ENCODE data around the gene TMPRSS11F. TPM values are rescaled to one million over a fixed set of nuclear protein-coding genes. Genes with fewer than 3 reads are reported as not detected.
"Not testable (repeated sequence)": the region's sequence is repeated elsewhere in the genome, so short reads cannot be mapped to it uniquely, and the experiment has no call there.

The TMPRSS11F gene
- not detected in 2 replicates for total RNA-seq

DNA sequence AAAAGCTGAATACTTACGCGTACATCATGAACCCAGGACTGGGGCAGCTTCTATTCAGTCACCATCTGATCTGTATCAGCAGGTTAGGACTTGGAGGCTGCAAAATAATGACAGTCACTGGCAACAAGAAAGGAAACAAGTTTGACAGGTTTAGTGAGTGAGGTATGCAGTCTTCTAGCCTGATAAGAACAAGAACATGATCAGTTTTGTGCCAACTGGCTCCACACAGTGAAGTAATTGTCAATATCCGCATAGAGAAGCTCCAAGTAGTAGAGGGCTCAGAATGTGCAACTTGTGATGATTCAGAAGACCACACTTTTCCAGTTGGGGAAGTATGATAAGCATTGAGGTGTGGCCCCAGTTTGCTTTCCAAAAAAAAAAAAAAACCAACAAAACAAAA, at the start of gene TMPRSS11F:
TMPRSS11F (minus strand) TSS at position 77 of the 400 bp plus-strand sequence; CDS start at position 28, 49 bp downstream.
- no peak for DNase-seq

DNA sequence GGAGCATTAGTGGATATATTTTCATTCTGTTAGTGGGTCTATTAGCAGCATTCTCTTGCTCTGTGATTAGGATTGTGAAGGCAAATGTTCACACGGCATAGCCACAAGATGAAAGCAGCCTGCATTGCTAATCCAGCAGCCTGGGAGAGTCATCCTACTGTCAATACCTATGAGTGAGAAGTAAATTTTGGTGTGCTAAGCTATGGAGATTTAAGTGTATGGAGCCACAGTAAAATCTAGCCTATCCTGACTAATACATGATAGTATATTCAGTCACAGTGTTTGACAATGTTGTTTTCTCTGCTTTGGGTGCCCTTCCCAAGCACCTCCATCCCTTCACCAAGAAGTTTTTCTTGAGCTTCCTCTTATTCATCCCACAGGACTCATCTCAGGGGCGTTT, 47.2 kb upstream of the TMPRSS11F start:
- no peak for DNase-seq

DNA sequence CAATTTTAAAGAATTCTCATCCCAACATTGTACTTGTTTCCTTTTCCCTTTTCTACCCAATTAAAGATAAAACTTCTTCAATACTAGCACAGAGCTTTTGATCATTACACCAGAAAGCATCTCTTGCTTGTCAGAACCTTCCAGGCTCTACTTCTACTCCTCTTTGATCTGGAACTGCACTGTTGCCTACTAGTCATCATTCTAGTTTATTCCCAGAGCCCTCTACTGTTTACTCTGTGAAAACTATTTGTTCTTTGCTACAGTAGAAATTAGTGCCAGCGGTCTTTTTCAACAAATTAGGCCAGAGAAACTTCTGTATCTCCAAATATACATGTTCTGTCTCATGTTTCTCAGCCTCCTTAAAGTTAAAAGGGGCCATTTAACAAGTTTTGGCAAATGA, 46.8 kb upstream of the TMPRSS11F start:
- no peak for DNase-seq

DNA sequence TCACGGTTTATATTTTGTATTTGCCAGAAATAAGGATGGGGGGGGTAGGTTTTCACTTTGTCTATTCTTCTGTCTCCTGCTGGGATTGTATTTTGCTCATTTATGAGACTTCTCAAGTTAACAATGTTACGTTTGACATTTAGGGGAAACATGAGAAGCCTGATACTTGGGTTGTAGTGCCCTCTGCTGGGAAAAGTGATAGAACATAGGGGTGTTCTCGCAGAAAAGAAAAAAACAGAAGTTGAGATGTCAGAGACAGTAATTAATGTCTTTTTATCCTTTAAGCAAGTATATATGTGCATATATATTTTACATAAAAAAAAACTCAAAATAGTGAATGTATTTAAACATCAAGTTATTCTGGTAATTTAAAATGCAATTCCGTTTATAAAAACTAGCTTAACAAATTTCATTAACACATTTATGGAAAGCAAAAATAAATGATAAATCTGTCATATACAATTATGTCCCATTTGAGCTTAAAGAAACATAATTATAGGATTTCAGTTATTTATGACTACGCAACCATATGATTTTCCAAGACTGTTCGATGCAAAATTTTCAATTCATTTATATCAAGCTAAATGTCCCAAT, 46.0 kb upstream of the TMPRSS11F start:
- DNase-seq: peak; percentile 72

DNA sequence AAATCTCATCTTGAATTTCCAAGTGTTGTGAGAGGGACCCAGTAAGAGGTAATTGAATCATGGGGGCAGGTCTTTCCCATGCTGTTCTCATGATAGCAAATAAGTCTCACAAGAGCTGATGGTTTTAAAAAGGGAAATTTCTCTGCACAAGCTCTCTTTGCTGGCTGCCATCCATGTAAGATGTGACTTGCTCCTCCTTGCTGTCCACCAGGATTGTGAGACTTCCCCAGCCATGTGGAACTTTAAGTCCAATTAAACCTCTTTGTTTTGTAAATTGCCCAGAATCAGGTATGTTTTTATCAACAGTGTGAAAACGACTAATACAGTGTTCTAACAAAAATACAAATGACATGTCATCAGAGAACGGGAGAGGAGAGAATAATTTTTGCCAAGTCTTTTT, 44.7 kb upstream of the TMPRSS11F start:
- not testable (repeated sequence) for DNase-seq

DNA sequence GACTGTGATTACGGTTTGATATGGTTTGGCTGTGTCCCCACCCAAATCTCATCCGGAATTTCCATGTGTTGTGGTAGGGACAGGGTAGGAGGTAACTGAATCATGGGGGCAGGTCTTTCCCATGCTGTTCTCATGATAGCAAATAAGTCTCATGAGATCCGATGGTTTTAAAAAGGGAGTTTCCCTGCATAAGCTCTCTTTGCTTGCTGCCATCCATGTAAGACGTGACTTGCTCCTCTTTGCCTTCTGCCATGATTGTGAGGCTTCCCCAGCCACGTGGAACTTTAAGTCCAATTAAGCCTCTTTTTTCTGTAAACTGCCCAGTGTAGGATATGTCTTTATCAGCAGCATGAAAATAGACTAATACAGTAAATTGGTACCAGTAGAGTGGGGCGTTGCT, 42.5 kb upstream of the TMPRSS11F start:
- DNase-seq: not testable (repeated sequence)

DNA sequence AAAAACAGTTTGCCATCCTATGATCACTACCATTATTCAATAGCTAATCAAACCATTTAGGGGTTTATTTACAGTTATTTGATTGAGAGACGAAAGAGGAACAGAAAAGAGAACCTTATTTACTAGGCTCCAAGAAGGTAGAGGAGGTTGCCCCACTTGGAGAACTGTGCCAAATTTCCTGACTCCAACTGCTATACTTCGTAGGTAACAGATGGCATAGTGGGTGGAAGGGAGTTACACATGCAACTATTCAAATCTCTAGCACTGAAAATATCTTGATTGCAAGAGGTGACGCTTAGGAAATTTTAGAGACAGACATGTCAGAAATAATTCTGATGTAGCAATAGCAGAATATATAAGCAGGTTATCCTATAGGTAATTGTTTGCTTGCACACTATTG, 38.0 kb upstream of the TMPRSS11F start:
- no peak for DNase-seq

DNA sequence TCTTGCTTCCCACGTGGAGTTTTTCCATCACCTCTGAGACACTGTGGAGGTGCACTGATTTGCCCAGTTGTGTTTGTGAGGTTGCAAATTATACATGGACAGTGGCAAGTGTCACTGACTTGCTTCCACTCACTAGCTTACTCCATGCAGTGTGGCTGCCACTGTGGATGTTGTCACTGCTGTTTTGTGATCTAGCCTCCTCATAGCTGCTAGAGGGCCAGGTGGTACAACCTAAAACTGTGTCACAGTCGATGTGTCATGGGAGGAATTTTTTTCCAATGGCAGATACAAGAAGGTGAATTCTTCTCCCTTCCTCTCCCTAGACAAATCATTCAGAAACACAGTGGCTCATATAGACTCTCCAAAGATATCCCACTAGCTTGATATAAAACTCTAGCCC, 37.5 kb upstream of the TMPRSS11F start:
- no peak for DNase-seq

DNA sequence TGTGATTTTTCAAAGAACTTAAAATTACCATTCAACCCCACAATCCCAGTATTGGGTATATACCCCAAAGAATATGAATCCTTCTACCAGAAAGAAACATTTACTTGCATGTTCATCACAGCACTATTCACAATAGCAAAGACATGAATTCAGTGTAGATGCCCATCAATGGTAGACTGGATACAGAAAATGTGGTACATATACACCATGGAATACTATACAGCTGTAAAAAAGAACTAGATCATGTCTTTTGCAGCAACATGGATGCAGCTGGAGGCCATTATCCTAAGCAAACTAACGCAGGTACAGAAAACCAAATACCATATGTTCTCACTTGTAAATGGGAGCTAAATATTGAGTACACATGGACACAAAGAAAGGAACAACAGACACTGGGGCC, 34.1 kb upstream of the TMPRSS11F start:
- DNase-seq: no peak

DNA sequence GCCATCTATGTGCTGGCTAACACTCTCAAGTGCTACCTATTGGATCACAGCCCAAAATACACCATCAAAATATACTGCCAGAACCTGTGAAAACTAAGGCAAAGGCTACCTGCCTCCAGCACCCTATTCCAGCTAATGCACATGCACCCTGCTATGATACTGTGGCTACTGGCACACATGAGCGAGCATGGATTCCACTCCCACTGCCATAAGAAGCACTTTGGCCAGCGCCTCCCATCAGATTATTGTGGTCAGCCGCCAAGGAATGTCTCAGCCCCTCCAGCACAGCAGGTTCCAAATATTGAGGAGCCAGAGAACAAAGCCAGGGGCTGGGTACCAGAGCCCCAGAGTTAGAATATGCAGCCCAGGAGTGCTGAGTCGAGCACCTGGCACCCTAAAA, 32.5 kb upstream of the TMPRSS11F start:
- DNase-seq: no peak

DNA sequence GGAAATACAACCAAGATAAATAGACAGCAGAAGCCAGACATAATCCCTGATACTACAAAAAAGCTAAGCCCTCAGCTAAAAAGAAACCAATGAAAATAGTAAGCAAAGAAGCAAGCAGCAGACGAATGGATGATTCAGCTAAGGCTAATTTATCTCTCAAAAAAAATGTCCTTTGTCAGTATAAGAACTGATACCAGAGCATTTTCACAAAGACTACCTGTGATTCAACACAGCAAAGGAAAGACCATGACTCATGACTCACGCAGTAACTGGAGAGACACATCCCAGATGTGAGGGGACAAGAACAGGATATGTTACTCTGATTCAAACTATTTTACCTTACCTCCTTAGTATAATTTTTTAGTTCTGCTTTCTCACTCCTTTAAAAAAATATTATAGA, 22.7 kb upstream of the TMPRSS11F start:
- no peak for DNase-seq

DNA sequence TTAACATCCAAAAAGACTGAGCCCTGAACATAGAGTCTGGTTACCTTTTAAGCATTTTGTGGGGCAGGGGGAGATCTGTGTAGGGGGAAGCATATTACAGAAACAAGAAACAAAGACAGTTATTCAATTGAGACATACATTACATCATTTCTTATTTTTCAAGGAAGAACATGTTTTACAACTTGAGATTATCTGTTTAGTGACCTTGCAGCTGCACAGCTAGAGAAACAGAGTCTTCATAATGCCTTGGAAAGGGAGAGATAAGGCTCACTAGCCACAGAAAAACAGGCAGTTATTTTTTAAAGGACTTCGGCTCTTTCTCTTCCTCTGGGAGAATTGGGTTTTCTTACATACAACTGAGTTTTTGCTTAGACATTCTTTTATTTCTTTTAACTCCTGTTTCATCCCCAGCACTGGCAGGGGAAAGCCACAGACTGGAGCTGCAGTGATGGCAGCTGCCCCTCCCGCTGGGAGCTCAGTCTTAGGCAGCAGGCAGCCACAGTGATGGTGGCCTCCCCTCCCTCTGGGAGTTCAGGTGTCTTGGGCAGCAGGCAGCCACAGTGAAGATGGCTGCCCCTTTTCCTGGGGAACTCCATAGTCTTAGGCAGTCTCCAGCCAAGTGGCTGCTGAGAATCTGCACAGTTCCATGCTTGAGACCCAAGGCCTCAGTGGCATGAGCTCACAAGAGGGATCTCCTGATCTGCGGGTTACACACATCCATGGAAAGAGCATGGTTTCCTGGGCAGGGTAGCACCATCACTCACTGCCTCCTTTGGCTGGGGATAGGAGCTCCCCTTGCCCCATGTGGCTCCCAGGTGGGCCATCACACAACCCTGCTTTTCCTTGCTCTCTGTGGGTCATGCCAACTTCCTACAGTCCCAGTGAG, 19.4 kb upstream of the TMPRSS11F start:
- DNase-seq: no peak

DNA sequence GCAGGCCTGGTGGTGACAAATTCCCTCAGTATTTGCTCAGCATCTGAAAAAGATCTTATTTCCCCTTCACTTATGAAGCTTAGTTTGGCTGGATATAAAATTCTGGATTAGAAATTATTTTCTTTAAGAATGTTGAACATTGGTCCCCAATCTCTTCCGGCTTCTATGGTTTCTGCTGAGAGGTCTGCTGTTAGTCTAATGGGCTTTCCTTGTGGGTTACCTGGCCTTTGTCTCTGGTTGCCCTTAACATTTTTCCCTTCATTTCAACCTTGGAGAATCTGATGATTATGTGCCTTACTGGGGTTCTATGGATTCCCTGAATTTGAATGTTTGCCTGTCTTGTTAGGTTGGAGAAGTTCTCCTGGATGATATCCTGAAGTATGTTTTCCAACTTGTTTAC, 17.4 kb upstream of the TMPRSS11F start:
- no peak for DNase-seq

DNA sequence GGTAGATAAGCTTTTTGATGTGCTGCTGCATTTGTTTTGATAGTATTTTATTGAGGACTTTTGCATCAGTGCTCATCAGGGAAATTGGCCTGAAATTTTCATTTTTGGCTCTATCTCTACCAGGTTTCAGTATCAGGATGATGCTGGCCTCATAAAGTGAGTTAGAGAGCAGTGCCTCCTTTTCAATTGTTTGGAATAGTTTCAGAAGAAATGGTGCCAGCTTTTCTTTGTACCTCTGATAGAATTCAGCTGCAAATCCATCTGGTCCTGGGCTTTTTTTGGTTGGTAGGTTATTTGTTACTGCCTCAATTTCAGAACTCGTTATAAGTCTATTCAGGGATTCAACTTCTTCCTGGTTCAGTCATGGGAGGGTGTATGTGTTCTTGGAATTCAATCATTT, 15.6 kb upstream of the TMPRSS11F start:
- no peak for DNase-seq

DNA sequence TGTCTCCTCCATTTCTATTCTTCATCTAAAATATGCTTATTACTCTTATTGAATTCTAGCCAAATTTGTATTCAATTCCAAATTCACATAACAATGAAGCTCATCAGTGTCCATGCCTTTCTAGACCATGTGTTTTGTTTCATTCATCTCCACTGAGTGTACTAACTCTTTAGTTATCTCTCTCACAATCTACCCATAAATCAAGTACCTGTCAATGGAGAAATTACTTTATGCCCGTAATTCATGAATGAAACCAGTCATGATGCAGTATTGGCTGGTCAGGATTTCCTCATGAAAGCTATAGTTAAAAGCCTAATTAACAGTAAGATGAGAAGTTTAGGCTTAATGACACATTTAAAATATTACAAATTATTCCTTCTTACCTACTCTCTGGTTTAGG, 12.2 kb upstream of the TMPRSS11F start:
- DNase-seq: no peak

DNA sequence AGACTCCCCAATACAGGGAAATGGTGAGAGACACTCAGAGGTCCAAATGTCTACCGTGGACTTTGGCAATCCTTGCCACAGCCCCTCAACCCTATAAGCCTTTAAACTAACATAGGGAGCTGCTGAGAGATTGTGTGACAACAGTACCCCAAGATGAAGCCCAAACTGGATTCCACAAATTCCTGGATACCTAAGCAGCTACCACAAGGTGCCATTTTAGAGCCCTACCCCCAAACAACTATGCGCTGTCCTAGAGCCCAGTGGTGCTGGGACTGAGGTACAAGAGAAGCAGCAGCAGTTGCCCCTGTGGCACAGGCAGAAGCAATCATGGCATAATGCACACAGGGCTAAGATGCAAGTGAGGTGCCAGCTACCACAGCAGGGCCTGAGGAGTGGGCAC, 2.7 kb upstream of the TMPRSS11F start:
- DNase-seq: no peak

DNA sequence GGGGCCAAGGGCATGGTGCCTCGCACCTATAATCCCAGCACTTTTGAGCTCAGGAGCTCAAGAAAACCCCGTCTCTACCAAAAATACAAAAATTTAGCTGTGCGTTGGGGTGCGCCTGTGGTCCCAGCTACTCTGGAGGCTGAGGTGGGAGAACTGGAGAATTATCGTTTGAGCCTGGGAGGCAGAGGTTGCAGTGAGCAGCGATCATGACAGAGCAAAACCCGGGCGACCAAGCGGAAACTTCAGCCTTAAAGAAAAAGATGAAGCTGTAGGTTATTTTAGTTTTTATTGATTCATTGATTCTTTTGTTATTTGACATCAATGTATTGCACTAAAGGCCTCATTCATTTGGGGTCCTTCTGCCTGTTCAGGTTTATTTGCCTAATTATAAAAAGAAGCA, 5.4 kb downstream of the TMPRSS11F start:
- DNase-seq: no peak

DNA sequence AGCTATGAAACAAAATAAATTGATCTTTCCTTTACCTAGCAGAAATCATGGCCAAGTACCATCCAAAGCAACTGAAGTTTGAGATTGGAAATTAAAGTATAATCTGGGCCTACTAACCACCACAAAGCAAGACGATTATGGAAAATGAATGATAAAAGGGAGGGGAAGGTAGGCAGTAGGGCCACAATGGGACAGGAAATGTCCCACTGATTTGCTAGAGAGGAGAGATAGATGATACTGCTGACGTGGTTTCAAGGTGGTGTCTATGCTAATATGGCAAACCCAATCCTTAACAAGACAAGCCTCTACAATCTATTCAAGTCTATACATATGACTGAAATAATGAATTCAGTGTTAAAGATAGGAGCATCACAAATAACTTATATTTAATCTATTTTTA, 6.1 kb downstream of the TMPRSS11F start:
- DNase-seq: no peak

DNA sequence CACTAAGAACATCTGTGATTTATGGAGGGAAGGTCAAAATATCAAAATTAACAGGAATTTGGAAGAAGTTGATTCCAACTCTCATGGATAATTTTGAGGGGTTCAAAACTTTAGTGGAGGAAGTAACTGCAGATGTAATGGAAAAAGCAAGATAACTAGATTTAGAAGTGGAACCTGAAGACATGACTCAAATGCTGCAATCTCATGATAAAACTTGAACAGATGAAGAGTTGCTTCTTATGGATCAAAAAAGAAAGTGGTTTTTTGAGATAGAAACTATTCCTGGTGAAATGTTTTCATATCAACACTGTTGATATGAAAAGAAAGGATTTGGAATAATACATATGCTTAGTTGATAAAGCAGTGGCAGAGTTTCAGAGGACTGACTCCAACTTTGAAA, 9.7 kb downstream of the TMPRSS11F start:
- no peak for DNase-seq

DNA sequence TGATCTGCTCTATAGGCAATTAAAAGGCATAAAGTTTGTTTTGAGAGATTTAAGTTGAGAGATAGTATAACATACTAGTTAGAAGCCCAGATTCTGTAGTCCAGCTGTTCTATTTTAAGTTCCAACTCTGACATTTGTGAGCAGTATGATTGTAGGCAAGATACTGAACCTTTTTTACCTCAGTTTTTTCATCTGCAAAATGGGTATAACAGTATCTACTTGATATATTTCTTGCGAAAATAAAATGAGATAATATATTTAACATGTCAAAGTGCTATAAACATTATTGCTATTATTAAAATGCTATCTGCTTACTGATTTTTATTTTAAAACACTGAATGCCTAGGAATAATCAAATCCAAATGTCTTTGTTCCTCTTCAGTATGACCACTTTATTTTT, 19.2 kb downstream of the TMPRSS11F start:
- DNase-seq: no peak

DNA sequence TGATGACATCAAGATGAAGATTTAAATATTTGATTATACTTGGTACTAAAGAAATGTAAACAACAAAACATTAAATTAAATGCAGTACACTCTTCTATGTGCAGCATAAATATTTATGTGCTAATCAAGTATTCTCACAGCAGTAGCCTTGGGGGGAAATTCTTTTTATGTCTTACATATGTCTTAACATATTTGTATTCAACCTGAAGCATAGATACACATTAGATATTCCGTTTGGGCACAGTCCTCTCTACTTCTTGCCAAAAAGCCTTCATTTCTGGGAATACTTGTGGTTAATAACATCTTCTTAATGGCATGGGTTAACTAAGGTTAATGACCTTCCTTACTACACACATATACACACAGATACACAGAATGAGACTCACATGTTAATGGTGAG, 19.8 kb downstream of the TMPRSS11F start:
- no peak for DNase-seq

DNA sequence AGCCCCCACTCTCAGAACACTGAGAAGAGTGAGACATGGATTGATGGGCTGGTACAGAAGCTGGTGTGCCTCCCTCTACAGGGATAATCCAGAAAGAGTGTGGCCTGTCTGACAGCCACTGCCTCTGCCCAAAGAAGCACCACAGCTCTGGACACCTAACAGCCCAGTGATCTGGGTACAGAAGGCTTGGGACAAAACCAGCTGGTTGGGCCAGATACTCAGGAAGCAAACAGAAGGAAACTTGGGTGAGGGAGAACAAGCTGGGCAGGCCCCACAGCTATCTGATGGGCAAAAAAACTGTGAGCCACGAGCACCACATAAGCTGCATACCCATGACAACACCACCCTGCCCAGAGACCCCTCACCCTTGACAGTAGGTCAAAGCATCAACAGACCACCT, 46.9 kb downstream of the TMPRSS11F start:
- no peak for DNase-seq

DNA sequence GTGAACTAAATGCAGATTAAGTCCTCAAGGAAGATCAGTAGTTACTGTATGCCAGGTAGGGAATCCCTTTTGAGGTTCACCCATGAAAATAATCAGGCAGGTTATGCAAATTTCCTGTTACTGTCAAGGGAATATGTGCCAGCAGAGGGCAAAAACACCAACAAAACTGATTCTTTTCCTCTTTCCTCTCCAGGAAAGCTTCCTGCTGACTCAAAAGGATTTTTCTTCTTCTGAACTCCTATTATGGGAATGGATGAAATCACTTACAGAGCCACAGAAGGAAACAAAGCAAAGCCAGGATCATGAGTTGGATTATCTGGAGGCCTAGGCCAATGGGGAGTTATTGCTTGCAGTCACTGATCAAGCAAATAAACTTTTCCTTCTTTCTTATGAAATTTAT, 49.7 kb downstream of the TMPRSS11F start:
- no peak for DNase-seq

DNA sequence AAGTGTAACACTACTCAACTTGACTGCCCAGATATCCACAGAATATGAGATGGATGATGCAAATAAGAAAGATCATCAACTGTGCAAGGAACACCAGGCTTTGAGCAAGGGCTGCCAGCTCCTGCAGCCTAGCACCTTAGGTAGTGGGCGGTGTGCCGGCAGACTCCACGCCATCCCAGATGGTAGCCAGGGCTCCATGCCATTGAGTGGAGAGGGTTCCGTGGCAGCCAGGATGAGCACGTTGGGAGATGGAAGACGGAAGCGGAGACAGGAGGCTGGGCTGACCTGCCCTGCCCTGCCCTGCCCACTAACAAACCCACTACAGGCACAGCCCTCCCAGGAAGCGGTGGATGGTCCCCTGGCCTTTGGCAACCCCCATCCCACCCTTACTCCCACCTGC, 51.9 kb downstream of the TMPRSS11F start:
- no peak for DNase-seq

DNA sequence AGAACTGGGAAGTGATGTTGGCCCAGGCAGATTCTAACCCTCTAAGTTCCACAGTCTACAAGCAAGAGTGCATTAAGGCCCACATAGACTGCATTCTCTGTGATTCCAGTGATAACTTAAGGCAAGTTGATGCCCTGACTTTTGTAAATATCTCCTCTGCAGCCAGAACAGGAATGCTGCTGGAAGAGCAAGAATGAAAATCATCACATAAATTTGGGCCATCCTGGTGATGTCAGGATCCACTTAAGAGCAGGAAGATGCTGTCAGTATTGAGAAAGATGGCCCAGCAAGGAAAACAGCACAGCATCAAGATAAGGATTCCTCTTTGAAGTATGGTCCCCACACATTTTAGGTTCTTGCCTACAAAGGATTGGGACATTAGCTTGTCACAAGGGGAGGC, 52.4 kb downstream of the TMPRSS11F start:
- DNase-seq: no peak

Data from dermis blood vessel endothelial cell (primary cell).